Suppressor macrophage treated with lipopolysaccharide for 1 hour (primary cell): Measurements from ENCODE around the gene IL16.

Source experiments
- DNase-seq, 3 donors: peaks; one replicate each; pipeline ENCODE4 v3.0.0-alpha.2; 2020 to 2022

The IL16 gene

DNA sequence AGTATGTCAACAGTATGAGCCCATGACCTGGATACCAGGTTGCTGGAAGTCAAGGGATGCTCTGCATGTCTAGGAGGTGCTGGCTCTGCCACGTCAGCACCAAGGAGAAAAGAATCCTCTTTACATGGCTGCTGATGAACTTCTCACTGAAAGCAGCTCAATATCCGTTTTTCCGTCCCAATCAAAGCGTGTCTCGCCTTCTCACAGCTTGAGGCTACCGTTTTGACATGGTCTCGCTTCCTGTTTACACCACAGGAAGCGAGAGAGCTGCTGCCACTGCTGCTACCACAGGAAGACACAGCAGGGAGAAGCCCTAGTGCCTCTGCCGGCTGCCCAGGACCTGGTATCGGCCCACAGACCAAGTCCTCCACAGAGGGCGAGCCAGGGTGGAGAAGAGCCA lies 100.0 kb downstream of the IL16 start:
- DNase-seq: peak; percentile 80 to 87 (median 86)

GRCh38 chr15:81297147-81297572 lies 100.5 kb downstream of the IL16 start:
- no peak for DNase-seq

- DNase-seq: peak; percentile 78 to 83 (median 79)
These were observed 101.2 kb downstream of the IL16 start for GRCh38 chr15:81297603-81298575.

DNA sequence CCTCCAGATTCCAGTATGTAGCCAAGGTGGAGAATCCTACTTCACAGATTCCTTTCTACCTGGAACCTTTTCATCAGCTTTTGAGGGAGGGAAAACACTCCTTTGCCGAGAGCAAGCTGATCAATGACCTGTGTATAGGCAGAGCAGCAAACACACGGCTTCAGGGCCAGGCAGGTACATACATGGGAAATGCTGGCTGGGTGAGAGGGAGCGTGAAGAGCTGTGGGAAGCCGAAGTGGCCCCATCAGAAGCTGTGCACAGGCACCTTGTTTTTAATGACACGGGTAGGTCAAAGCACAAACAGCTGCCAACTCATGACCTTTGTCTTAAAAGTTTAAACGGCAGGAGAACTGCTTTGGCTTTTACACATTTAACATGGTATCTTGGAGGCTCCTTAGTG lies 101.9 kb downstream of the IL16 start:
- no peak for DNase-seq

DNA sequence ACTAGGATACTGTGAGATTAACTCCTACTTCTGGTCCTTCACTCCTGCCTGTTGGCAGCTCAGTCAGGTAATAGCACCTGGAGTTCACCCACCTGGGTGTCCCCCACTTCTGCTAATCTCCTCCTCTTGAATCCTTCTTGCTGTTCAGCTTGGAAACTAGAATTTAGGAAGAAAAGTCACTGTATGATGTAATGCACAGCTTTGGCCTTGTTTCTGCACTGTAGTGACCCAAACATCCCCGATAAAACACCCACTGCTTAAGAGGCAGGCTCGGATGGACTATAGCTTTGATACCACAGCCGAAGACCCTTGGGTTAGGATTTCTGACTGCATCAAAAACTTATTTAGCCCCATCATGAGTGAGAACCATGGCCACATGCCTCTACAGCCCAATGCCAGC lies 102.5 kb downstream of the IL16 start:
- peak; percentile 49 to 66 (median 58) for DNase-seq

- DNase-seq: no peak
These were observed 103.1 kb downstream of the IL16 start for GRCh38 chr15:81299630-81300273.

DNA sequence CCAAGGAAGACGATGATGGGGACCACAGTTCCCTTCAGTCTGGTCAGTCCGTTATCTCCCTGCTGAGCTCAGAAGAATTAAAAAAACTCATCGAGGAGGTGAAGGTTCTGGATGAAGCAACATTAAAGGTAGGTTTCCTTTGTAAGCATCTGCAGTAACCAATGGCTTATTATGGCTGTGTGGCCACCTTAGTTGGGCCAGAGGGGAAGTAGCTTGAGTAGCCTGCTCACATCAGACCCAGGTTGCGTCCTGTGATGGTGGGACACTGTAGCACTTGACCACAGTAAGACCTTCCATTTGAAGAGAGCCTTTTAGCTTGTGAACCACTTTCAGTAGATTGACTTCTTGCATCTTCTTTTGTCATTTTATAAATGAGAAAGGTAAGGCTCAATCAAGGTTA lies 104.7 kb downstream of the IL16 start:
- no peak for DNase-seq

GRCh38 chr15:81301815-81302399 lies 105.2 kb downstream of the IL16 start:
- DNase-seq: peak; percentile 93 to 96 (median 94)

GRCh38 chr15:81302701-81303109 lies 106.0 kb downstream of the IL16 start:
- peak; percentile 57 to 62 (median 57) for DNase-seq

GRCh38 chr15:81303244-81304225 lies 106.9 kb downstream of the IL16 start:
- DNase-seq: no peak

DNA sequence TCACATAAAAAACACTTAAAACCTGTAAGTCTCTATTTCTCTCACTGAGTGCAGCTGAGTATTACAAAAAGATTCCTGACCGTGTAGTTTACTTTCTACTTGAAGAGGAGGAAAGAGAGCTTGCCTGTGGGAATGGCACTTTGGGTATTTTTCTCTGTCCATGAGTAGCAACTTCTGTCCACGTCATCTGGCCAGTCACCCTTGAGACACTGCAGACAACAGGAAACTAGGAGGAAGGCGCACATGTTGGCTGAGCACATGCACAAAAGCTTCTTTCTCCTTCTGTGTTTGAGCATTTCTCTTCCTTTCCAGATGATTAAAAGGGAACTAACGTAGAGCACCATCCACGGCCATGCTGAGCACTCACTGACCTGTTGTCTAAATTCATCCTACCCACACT lies 107.5 kb downstream of the IL16 start:
- peak; percentile 85 to 95 (median 89) for DNase-seq

- DNase-seq: no peak
These were observed 111.6 kb downstream of the IL16 start for GRCh38 chr15:81308260-81308659.

DNA sequence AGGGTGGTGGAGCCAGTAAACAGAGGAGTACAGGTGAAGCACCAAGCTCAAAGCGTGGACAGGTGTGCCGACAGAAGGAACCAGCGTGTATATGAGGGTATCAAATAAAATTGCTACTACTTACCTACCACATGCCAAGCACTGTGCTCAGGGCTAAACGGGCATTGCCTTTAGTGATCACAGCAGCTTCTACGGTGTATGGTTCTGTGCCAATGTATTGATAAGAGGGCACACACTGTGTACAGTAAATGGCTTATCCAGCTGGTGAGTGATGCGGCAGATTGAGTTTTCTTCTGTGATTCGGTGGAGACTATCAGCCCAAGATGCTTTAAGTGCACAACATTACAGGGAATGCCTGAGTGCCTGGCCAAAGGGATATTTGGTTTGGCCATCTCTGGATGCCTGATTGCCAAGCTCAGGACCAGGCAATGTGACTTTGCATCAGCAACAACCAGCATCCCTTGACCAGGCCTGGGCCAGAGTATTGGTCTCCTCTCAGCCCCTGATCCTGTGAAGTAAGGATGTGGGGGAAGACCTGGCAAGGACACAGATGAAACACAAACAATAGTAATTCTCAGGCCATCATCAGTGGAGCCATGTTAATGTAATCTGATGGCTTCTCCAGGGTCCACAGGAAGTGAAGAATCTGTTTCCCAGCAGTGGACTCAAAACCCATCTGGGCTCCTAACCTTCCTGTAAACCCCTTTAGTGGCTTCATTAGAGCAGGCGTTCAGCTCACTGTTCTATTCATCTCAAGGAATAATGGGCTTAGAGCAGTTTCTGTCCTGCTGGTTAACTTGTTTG lies 113.2 kb downstream of the IL16 start:
- DNase-seq: no peak

DNA sequence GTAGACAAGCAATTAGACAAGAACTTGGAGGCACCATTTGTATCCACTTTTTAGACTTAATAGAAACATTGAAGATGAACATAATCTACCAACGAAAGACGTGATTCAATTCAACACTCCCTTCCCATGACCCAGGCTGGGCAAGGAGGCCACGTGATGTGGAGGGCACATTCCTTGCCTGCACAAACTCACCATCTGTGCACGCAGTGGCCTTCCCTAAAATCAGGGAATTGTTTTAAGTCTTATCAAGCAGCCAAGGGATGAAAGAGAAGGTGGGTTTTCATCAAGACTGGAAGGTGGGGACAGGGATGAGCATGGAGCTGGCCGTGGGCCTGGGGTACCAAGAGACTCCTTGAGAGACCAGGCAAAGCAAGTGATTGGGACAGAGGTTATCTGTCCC lies 113.8 kb downstream of the IL16 start:
- DNase-seq: no peak

- DNase-seq: peak; percentile 80 to 97 (median 94)
These were observed 115.2 kb downstream of the IL16 start for GRCh38 chr15:81311752-81312464.

- peak; percentile 94 to 99 (median 98) for DNase-seq
These were observed 116.3 kb downstream of the IL16 start for GRCh38 chr15:81312790-81313543.

DNA sequence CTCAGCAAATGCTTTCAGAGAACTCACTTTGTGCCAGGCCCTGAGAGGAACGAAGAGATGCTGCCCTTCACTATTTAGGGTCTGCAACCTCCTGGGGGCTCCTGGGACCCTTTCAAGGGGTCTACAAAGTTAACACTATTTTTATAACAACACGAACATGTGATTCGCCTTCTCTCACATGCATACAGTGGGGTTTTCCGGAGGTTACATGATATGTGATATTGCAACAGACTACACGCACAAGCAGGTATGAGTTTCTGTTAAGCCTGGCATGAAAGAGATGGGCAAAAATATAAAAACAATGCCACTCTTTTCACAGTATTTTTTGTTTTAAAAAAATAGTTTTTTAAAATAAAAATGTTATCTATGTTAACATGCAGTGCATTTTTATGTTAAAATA lies 117.0 kb downstream of the IL16 start:
- peak in 1 of 3 donors; percentile 42 for DNase-seq

GRCh38 chr15:81314378-81314777 lies 117.7 kb downstream of the IL16 start:
- no peak for DNase-seq

GRCh38 chr15:81315452-81316175 lies 118.9 kb downstream of the IL16 start:
- peak; percentile 73 to 82 (median 77) for DNase-seq
